HEK293 (cell line): ENCODE measurements around the gene ADK.

Source experiments
- OVOL3 ChIP-seq: fragments of 450-650 bp; formaldehyde crosslinking; IDR thresholded peaks from 2 replicates; pipeline ENCODE4 v1.5.1; 2016; ENCODE audit warnings: missing biosample characterization, missing genetic modification characterization
- ZBTB7A ChIP-seq: fragments of 450-650 bp; formaldehyde crosslinking; IDR thresholded peaks from 2 replicates; pipeline ENCODE4 v1.5.1; 2016; ENCODE audit warnings: low read depth, missing biosample characterization, missing genetic modification characterization
- ZNF112 ChIP-seq: fragments of 450-650 bp; formaldehyde crosslinking; IDR thresholded peaks from 2 replicates; pipeline ENCODE4 v1.5.0; 2017; ENCODE audit warnings: missing biosample characterization, missing genetic modification characterization
- ZNF302 ChIP-seq: fragments of 450-650 bp; formaldehyde crosslinking; IDR thresholded peaks from 2 replicates; pipeline ENCODE4 v1.5.1; 2016; ENCODE audit warnings: missing biosample characterization, missing genetic modification characterization, low read depth
- ZNF311 ChIP-seq: fragments of 450-650 bp; formaldehyde crosslinking; IDR thresholded peaks from 2 replicates; pipeline ENCODE4 v1.5.1; 2017; ENCODE audit warnings: missing biosample characterization, missing genetic modification characterization, borderline replicate concordance
- ZNF549 ChIP-seq: fragments of 450-650 bp; IDR thresholded peaks from 2 replicates; pipeline ENCODE4 v1.5.1; 2018; ENCODE audit warnings: missing biosample characterization, missing genetic modification characterization, mild to moderate bottlenecking, inconsistent platforms, moderate library complexity
- ZNF560 ChIP-seq: fragments of 450-650 bp; formaldehyde crosslinking; IDR thresholded peaks from 2 replicates; pipeline ENCODE4 v1.5.1; 2017; ENCODE audit warnings: missing biosample characterization, missing genetic modification characterization, borderline replicate concordance
- ZNF747 ChIP-seq: fragments of 450-650 bp; formaldehyde crosslinking; IDR thresholded peaks from 2 replicates; pipeline ENCODE4 v1.5.1; 2016; ENCODE audit warnings: missing biosample characterization, missing genetic modification characterization
- ZNF785 ChIP-seq: fragments of 450-650 bp; formaldehyde crosslinking; IDR thresholded peaks from 2 replicates; pipeline ENCODE4 v1.5.1; 2016; ENCODE audit warnings: missing biosample characterization, missing genetic modification characterization
- TF ChIP-seq, protein P1 (sequence below): fragments of 450-650 bp; formaldehyde crosslinking; IDR thresholded peaks from 2 replicates; pipeline ENCODE4 v1.5.1; 2016; ENCODE audit warnings: missing biosample characterization, missing genetic modification characterization
- TF ChIP-seq, protein P2 (sequence below): fragments of 450-650 bp; formaldehyde crosslinking; IDR thresholded peaks from 2 replicates; pipeline ENCODE4 v1.5.1; 2017; ENCODE audit warnings: missing biosample characterization, missing genetic modification characterization
- TF ChIP-seq, protein P3 (sequence below): fragments of 450-650 bp; IDR thresholded peaks from 2 replicates; pipeline ENCODE4 v1.5.1; 2018; ENCODE audit warnings: missing biosample characterization, mild to moderate bottlenecking, missing genetic modification characterization
- TF ChIP-seq, protein P4 (sequence below): fragments of 450-650 bp; formaldehyde crosslinking; IDR thresholded peaks from 2 replicates; pipeline ENCODE4 v1.5.0; 2017; ENCODE audit warnings: missing biosample characterization, missing genetic modification characterization, borderline replicate concordance

DNA sequence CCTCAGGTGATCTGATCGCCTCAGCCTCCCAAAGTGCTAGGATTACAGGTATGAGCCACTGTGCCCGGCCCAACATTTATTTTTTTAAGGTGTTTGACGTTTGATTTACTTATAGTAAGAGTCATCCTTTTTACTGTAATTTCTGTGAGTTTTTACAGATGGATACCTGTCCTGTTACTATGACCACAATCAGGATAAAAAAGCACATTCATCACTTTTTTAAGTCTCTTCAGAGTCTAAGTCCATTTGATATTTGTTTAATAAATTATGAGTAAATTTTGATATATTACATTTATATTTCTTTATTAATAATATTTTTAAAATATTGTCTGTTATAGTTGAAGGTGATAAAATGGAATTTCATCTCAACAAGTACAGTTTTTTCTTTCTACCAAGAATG lies 374.9 kb downstream of the ADK start:
- TF ChIP-seq, protein P1, sequence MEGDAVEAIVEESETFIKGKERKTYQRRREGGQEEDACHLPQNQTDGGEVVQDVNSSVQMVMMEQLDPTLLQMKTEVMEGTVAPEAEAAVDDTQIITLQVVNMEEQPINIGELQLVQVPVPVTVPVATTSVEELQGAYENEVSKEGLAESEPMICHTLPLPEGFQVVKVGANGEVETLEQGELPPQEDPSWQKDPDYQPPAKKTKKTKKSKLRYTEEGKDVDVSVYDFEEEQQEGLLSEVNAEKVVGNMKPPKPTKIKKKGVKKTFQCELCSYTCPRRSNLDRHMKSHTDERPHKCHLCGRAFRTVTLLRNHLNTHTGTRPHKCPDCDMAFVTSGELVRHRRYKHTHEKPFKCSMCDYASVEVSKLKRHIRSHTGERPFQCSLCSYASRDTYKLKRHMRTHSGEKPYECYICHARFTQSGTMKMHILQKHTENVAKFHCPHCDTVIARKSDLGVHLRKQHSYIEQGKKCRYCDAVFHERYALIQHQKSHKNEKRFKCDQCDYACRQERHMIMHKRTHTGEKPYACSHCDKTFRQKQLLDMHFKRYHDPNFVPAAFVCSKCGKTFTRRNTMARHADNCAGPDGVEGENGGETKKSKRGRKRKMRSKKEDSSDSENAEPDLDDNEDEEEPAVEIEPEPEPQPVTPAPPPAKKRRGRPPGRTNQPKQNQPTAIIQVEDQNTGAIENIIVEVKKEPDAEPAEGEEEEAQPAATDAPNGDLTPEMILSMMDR (tag by site-specific recombination) = no peak
- TF ChIP-seq OVOL3 (no peak), ZNF747 (tag by site-specific recombination) (no peak), ZNF311 (no peak), ZNF549 (no peak), ZNF785 (no peak), ZNF112 (no peak), ZNF302 (tag by site-specific recombination) (no peak), ZNF560 (tag by site-specific recombination) (no peak), ZBTB7A (no peak)
- TF ChIP-seq, protein P2, sequence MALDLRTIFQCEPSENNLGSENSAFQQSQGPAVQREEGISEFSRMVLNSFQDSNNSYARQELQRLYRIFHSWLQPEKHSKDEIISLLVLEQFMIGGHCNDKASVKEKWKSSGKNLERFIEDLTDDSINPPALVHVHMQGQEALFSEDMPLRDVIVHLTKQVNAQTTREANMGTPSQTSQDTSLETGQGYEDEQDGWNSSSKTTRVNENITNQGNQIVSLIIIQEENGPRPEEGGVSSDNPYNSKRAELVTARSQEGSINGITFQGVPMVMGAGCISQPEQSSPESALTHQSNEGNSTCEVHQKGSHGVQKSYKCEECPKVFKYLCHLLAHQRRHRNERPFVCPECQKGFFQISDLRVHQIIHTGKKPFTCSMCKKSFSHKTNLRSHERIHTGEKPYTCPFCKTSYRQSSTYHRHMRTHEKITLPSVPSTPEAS (tag by site-specific recombination) = no peak
- TF ChIP-seq, protein P3, sequence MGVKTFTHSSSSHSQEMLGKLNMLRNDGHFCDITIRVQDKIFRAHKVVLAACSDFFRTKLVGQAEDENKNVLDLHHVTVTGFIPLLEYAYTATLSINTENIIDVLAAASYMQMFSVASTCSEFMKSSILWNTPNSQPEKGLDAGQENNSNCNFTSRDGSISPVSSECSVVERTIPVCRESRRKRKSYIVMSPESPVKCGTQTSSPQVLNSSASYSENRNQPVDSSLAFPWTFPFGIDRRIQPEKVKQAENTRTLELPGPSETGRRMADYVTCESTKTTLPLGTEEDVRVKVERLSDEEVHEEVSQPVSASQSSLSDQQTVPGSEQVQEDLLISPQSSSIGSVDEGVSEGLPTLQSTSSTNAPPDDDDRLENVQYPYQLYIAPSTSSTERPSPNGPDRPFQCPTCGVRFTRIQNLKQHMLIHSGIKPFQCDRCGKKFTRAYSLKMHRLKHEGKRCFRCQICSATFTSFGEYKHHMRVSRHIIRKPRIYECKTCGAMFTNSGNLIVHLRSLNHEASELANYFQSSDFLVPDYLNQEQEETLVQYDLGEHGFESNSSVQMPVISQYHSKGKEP (tag by site-specific recombination) = no peak
- TF ChIP-seq, protein P4, sequence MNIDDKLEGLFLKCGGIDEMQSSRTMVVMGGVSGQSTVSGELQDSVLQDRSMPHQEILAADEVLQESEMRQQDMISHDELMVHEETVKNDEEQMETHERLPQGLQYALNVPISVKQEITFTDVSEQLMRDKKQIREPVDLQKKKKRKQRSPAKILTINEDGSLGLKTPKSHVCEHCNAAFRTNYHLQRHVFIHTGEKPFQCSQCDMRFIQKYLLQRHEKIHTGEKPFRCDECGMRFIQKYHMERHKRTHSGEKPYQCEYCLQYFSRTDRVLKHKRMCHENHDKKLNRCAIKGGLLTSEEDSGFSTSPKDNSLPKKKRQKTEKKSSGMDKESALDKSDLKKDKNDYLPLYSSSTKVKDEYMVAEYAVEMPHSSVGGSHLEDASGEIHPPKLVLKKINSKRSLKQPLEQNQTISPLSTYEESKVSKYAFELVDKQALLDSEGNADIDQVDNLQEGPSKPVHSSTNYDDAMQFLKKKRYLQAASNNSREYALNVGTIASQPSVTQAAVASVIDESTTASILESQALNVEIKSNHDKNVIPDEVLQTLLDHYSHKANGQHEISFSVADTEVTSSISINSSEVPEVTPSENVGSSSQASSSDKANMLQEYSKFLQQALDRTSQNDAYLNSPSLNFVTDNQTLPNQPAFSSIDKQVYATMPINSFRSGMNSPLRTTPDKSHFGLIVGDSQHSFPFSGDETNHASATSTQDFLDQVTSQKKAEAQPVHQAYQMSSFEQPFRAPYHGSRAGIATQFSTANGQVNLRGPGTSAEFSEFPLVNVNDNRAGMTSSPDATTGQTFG (tag by site-specific recombination) = no peak
